Daoy (cell line): ENCODE data around the gene TBPL2. TPM values are rescaled to one million over a fixed set of nuclear protein-coding genes. Genes with fewer than 3 reads are reported as not detected.

Experiments used
- total RNA-seq: library from RNA; depleted of rRNA; stranded (reverse); fragments of >200 nt; shearing (Covaris generic); gene quantifications from 2 replicates; pipeline ENCODE4 v1.2.3, GENCODE V29; 2014; rRNA removed

The TBPL2 gene
- total RNA-seq, 1 experiment from 2014 or later: not detected

Other genes starting within 250 kb of the TBPL2 start
- gene DLGAP5, start 249.0 kb downstream of the TBPL2 start, total RNA-seq: 155 and 171 TPM in 2 replicates
- gene FBXO34, start 169.2 kb downstream of the TBPL2 start, total RNA-seq: 16.9 and 24.1 TPM in 2 replicates
- 12.2 and 12.7 TPM in 2 replicates for gene ATG14, start 28.8 kb downstream of the TBPL2 start, total RNA-seq
- 221 and 307 TPM in 2 replicates for gene KTN1, start 139.6 kb upstream of the TBPL2 start, total RNA-seq